OCI-LY1 (cell line): ENCODE results near the gene PTPN6.

Experiments
- EZH2 ChIP-seq: fragments of 200-600 bp; sonication (generic), shearing (Covaris generic); IDR thresholded peaks from 2 replicates; pipeline ENCODE4 v1.8.0; 2017; ENCODE audit warnings: borderline replicate concordance, mixed run types, mild to moderate bottlenecking, antibody characterized with exemption, low read length, moderate library complexity, mixed read lengths
- TF ChIP-seq, protein P1 (sequence below): fragments of 200-600 bp; sonication (generic), shearing (Covaris generic); IDR thresholded peaks from 2 replicates; pipeline ENCODE4 v1.5.1; 2017; ENCODE audit warnings: mild to moderate bottlenecking, antibody characterized with exemption, low read length, moderate library complexity, mixed read lengths

GRCh38 chr12:6938353-6939190 is 12.6 kb upstream of the PTPN6 start:
- TF ChIP-seq, protein P1, sequence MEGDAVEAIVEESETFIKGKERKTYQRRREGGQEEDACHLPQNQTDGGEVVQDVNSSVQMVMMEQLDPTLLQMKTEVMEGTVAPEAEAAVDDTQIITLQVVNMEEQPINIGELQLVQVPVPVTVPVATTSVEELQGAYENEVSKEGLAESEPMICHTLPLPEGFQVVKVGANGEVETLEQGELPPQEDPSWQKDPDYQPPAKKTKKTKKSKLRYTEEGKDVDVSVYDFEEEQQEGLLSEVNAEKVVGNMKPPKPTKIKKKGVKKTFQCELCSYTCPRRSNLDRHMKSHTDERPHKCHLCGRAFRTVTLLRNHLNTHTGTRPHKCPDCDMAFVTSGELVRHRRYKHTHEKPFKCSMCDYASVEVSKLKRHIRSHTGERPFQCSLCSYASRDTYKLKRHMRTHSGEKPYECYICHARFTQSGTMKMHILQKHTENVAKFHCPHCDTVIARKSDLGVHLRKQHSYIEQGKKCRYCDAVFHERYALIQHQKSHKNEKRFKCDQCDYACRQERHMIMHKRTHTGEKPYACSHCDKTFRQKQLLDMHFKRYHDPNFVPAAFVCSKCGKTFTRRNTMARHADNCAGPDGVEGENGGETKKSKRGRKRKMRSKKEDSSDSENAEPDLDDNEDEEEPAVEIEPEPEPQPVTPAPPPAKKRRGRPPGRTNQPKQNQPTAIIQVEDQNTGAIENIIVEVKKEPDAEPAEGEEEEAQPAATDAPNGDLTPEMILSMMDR, result no peak
- no peak for TF ChIP-seq EZH2
